GM18499 (cell line): Measurements from ENCODE around the gene TNFAIP1.
"Not testable (repeated sequence)": the region's sequence is repeated elsewhere in the genome, so short reads cannot be mapped to it uniquely, and the experiment has no call there.

Experiments used
- ATAC-seq: cut with Tn5 transposase; IDR thresholded peaks from one replicate; pipeline ENCODE4 v1.9.1; 2021; ENCODE audit warnings: moderate number of reproducible peaks; ENCODE audit not compliant: insufficient read depth, unreplicated experiment

The TNFAIP1 gene

GRCh38 chr17:28324267-28324745 lies 11.3 kb upstream of the TNFAIP1 start:
- ATAC-seq: no peak

- ATAC-seq: no peak
Measured at GRCh38 chr17:28324781-28325180, 10.8 kb upstream of the TNFAIP1 start.

DNA sequence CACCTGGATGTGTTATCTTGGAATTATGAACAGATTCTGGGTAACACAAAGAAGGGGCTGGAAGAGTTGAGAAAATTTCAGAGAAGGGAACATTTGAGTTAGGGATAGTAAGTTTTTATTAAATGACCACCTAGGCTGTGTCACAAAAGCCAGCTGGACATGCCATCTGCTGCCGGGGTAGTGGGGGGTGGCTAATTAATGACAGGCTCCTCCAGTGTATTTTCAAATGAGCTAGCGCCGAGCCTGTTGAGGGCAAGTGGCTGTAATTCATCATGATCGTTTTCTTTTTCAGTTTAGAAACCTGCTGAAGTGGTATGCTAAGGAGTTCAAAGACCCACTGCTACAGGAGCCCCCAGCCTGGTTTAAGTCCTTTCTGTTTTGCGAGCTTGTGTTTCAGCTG lies 10.3 kb upstream of the TNFAIP1 start:
- no peak for ATAC-seq

DNA sequence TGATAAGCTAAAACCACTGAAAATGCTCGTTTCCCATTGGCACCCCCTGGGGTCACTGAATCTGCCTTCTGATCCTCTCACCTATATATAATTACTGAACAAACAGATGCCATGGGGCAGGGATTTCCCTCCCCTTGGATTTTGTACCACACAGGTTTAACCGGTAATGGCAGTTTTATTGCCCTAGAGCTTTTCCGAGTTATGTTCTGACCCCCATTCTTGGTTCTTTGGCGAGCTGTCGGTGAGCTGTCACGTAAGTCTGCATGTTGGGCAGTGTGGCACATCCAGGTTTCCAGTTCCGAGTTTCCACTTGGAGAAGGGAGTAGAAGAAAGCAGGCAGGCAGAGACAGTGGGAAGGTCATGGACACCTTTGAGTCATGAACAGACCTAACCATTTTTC lies 9.4 kb upstream of the TNFAIP1 start:
- no peak for ATAC-seq

DNA sequence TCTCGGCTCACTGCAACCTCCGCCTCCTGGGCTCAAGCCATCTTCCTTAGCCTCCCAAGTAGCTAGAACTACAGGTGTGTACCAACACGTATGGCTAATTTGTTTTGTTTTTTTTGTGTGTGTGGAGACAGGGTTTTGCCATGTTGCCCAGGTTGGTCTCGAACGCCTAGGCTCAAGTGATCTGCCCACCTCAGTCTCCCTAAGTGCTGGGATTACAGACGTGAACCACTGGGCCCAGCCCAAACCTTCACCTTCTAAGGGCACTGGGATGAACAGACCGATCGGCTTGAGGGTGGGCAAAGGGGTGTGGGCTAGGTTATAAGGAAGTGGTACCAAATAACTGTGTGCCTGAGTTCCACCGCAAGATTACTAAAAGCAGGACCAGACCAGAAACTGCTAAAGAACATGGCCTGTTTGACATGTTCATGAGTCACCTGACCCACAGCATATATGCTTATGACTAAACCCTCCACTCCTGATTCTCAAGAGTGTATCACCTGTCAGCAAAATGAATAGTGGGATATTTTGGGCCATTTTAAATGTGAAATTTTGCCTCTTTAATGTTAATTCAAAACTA lies 8.4 kb upstream of the TNFAIP1 start:
- ATAC-seq: no peak

DNA sequence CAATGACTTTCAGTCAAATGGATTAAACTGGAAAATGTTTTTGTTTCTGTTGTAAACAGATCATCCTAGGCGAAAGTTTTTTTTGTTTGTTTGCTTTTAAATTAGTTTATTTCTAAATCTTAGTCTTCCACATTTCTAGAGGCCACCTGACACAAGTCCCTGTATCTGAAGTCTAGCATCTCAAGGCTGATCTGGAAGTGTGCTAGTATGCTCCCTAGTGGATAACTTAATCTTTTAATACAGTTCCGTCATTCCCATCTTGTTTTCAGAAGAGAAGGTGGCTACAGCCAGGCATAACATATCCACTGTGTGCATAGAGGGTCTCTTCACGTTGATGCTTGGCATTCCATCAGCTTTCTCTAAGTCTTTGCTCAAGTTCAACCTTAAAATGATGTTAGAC lies 7.9 kb upstream of the TNFAIP1 start:
- no peak for ATAC-seq

GRCh38 chr17:28328325-28328724 lies 7.2 kb upstream of the TNFAIP1 start:
- ATAC-seq: no peak

DNA sequence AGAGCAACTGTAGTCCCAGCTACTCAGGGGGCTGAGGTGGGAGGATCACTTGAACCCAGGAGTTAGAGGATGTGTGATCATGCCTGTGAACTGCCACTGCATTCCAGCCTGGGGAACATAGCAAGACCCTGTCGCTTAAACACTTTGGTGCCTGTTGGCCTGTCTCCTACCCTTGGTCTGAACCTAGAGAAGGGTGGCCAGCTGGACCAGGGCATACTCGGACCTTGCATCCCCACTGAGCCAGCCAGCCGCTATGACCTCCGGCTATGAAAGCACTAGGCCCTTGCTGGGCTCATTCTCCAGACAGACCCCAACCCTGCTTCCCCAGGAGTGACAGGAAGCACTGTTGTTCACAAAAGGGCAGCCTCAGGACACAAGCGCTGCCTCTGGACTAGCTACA lies 4.9 kb upstream of the TNFAIP1 start:
- ATAC-seq: no peak

DNA sequence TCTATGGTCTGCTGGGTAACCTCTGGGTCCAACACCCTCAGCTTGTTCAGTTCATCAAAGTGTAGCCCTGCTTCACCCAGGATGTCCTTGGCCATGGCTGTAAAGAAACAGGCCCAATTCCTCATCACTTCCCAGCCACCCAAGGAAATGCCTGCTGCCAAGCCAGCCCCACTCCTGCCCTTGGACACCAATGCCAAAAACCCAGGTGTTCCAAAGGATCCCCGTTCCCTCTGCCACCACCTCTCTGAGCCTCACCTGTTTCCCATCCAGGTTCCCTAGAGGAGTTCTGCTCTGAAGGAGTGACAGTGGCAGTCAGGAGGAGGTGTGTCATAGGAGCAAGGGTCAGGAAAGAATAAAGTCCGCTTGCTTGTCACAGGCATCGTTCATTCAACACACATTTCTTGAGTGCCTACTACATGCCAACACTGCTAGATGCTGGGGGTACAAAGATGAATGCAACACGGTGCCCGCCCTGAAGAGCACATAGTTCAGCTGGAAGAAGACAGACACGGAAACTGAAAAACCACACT lies 3.6 kb upstream of the TNFAIP1 start:
- ATAC-seq: no peak

DNA sequence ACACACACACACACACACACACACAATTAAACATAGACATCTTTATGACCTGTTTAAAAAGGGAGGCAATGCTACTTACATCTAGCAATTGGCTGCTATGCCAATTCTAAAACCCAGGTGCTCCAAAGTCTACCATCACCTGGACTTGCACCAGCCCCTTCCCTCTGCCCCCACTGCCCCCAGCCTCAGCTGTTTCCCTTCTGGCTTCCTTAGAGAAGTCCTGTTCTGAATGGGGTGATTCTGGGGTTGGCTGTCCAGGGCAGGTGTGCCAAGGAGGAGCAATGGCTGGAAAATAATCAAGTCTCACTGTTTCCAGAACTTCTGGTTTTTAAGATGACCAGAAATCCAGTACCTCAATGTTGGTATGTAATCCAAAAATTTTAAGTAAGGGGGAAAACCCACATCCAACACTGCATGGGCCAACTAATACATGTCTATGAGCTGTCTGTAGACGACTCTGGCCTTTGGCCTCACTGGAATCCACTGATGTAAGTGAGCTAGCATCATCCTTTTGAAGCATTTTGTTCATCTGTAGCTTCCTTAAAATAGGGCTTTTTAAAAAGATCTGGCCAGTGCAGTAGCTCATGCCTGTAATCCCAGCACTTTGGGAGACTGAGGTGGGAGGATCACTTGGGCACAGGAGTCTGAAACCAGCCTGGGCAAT lies 2.3 kb upstream of the TNFAIP1 start:
- ATAC-seq: no peak

DNA sequence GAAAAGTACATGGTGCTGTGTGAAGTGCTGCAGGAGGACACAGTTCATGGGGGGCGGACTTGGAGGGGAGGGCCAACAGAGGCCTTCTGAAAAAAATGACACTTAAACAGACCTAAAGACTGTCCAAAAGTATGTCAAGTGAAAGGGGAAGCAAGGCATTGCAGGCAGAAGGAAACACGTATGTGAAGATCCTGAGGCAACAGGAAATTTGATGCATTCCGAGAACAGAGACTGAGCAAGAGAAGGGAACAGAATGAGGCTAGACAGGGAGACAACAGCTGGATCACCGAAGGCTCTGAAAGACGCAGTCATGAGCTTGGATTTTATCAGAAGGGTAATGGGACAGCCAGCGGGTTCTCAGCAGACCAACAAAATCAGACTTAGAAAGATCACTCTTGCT lies 1.4 kb upstream of the TNFAIP1 start:
- no peak for ATAC-seq

- ATAC-seq: no peak
Measured at GRCh38 chr17:28334666-28335200, 828 bp upstream of the TNFAIP1 start.

GRCh38 chr17:28335959-28336871 lies 654 bp downstream of the TNFAIP1 start:
- no peak for ATAC-seq

DNA sequence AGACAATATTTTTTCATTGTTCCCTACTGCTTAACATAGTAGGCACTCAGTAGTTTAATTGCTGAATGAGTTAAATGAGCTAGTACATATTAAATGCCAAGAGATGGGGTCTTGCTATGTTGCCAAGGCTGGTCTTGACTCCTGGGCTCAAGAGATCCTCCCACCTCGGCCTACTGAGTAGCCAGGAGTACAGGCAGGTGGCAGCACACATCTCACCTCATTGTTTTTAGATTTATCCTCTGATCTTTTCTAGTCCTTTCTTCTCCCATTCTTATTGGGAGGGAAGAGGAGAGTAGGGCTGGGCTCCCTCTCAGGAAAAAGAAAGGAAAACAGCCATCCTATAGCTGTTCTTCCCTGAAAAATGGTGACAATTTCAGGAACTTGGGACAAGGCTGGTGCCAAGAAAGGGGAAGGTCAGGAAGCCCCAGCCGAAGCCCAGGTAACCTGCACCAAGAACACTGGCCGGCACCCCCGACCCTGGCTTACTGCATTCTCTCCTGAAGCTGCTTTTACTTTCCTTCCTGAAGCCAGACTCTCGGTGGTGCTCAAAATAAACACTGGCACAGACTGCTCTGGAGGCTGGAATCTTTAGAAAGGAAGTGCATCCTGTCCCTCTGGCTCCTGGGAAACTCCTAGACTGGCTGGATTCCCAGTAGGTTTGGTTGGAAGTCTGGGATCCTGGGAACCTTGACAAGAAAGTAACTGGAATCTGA lies 2.7 kb downstream of the TNFAIP1 start:
- no peak for ATAC-seq

DNA sequence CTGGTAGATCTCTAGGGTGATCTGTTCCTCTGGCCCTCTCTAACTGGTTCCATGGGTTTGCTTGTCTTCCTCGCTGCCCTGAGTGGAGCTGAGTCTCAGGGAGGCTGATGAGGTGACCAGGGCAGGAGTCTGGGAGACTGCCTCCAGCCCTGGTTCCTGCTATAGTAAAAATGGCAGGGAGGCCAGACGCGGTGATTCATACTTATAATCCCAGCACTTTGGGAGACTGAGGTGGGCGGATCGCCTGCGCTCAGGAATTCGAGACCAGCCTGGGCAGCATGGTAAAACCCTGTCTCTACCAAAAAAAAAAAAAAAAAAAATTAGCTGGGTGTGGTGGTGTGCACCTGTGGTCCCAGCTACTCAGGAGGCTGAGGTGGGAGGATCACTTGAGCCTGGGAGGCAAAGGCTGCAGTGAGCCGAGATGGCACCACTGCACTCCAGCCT lies 3.2 kb downstream of the TNFAIP1 start:
- not testable (repeated sequence) for ATAC-seq

- ATAC-seq: no peak
Measured at GRCh38 chr17:28339431-28339830, 3.9 kb downstream of the TNFAIP1 start.

- ATAC-seq: no peak
Measured at GRCh38 chr17:28340374-28340773, 4.8 kb downstream of the TNFAIP1 start.

DNA sequence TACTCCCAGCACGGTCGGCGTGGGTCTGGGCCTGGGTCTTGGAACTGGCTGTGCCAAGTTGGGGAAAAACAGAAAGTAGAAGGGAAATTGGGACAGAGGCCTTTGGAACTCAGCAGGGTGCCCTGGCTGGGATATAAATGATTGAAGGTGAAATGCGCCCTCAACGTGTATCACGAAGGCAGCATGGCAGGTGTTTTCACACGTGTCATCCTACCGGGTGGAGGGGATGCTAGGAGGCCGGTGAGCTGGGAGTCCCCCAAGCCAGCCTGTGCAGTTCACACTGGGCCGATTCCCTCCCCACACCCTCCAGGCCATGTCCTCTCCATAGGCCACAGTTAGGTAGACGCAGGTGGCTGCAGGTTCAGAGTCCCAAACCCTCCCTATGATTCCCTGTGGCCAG lies 6.0 kb downstream of the TNFAIP1 start:
- no peak for ATAC-seq

- no peak for ATAC-seq
Measured at GRCh38 chr17:28342313-28342712, 6.8 kb downstream of the TNFAIP1 start.

DNA sequence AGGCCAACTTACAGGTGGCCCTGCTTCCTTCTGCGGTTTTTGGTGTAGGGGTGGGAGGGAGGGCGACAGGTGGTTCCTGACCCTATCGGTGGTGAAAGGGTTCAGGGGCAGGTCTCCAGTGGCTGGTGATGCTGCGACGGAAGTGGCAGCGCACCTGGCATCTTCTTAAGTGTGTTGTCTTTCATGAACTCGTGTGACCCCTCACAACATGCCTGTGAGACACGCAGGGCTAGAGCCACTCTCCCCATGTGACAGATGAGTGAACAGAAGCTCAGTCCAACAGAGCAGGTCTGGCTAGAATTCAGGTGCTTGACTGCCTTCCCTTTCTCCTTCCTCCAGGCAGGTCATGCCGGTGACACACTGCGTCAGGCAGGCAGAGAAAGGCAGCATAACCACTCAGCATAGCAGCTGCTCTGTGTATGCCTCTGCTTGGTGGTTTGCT lies 8.0 kb downstream of the TNFAIP1 start:
- ATAC-seq: no peak
